ENCODE data around the gene ZMYND11. TPM values are rescaled to one million over a fixed set of nuclear protein-coding genes. Genes with fewer than 3 reads are reported as not detected.
A peak's percentile ranks its signal among the peaks of the same experiment; 100 is the strongest.

ZMYND11 gene
- polyA plus RNA-seq, 1 donor (not counting 4 experiments of a cell fraction or from before 2014, with no cell fraction given): 36.1 TPM

GRCh38 chr10:89248-89647 is 46.0 kb upstream of the ZMYND11 start:
- Histone ChIP-seq H3K27me3 (ENCODE audit: control insufficient read depth, extremely low read depth, insufficient read depth, low read length) (no peaks in the 10 kb centered on the region), H3K4me2 (ENCODE audit: control insufficient read depth, extremely low read depth, insufficient read depth, low read depth, low read length) (no peak overlapping the region), H3K9me3 (ENCODE audit: control insufficient read depth, low read depth, low read length) (no peaks in the 10 kb centered on the region), H3K9me1 (ENCODE audit: control insufficient read depth, extremely low read depth, insufficient read depth, low read length) (no peaks in the 10 kb centered on the region), H3K79me2 (ENCODE audit: control insufficient read depth, insufficient read depth, low read length) (no peaks in the 10 kb centered on the region), H2AFZ (ENCODE audit: control insufficient read depth, low read length) (no peak overlapping the region), H3K27ac (ENCODE audit: control insufficient read depth, insufficient read depth, low read length) (no peak overlapping the region), H3K4me3 (ENCODE audit: control insufficient read depth in 2 of 3, extremely low read depth in 1 of 3, insufficient read depth in 2 of 3, low read depth in 1 of 3, low read length in 3 of 3) (no peak overlapping the region), H3K9ac (ENCODE audit: control insufficient read depth, extremely low read depth, insufficient read depth, low read length) (no peak overlapping the region), H4K20me1 (ENCODE audit: control insufficient read depth, extremely low read depth, insufficient read depth, low read length) (no peaks in the 10 kb centered on the region), H3K4me1 (ENCODE audit: control insufficient read depth, extremely low read depth, insufficient read depth, low read length) (peaks cover 11% of the 10 kb centered on the region), H3K36me3 (ENCODE audit: control insufficient read depth in 2 of 2, extremely low read depth in 1 of 2, insufficient read depth in 2 of 2, low read length in 2 of 2) (no peaks in the 10 kb centered on the region)
- dilution Hi-C loops (cut with MboI; ENCODE audit: extremely low pct_ligation_motif_present, low sequenced_read_pairs): no loop called here
- DNase-seq (ENCODE audit: low read depth, low spot score) (no peak), FAIRE-seq (peak; percentile 13)
- no peak for TF ChIP-seq CTCF (optimal IDR thresholded peaks at IDR 0.05 in 1 of 3, IDR thresholded peaks at IDR 0.05 in 1 of 3, conservative IDR thresholded peaks at IDR 0.05 in 1 of 3; ENCODE audit: extremely low read depth in 1 of 3, insufficient read depth in 2 of 3, low read length in 3 of 3)

GRCh38 chr10:90161-90560 is 45.1 kb upstream of the ZMYND11 start:
- Histone ChIP-seq H3K36me3 (ENCODE audit: control insufficient read depth in 2 of 2, extremely low read depth in 1 of 2, insufficient read depth in 2 of 2, low read length in 2 of 2) (no peaks in the 10 kb centered on the region), H3K4me3 (ENCODE audit: control insufficient read depth in 2 of 3, extremely low read depth in 1 of 3, insufficient read depth in 2 of 3, low read depth in 1 of 3, low read length in 3 of 3) (no peak overlapping the region), H3K9me1 (ENCODE audit: control insufficient read depth, extremely low read depth, insufficient read depth, low read length) (no peaks in the 10 kb centered on the region), H3K9ac (ENCODE audit: control insufficient read depth, extremely low read depth, insufficient read depth, low read length) (no peak overlapping the region), H3K79me2 (ENCODE audit: control insufficient read depth, insufficient read depth, low read length) (no peaks in the 10 kb centered on the region), H3K4me1 (ENCODE audit: control insufficient read depth, extremely low read depth, insufficient read depth, low read length) (peaks cover 11% of the 10 kb centered on the region), H3K27ac (ENCODE audit: control insufficient read depth, insufficient read depth, low read length) (no peak overlapping the region), H3K9me3 (ENCODE audit: control insufficient read depth, low read depth, low read length) (no peaks in the 10 kb centered on the region), H4K20me1 (ENCODE audit: control insufficient read depth, extremely low read depth, insufficient read depth, low read length) (no peaks in the 10 kb centered on the region), H3K4me2 (ENCODE audit: control insufficient read depth, extremely low read depth, insufficient read depth, low read depth, low read length) (no peak overlapping the region), H3K27me3 (ENCODE audit: control insufficient read depth, extremely low read depth, insufficient read depth, low read length) (no peaks in the 10 kb centered on the region), H2AFZ (ENCODE audit: control insufficient read depth, low read length) (no peak overlapping the region)
- dilution Hi-C loops (cut with MboI; ENCODE audit: extremely low pct_ligation_motif_present, low sequenced_read_pairs): no loop called here
- no peak for FAIRE-seq
- TF ChIP-seq CTCF (optimal IDR thresholded peaks at IDR 0.05 in 1 of 3, IDR thresholded peaks at IDR 0.05 in 1 of 3, conservative IDR thresholded peaks at IDR 0.05 in 1 of 3; ENCODE audit: extremely low read depth in 1 of 3, insufficient read depth in 2 of 3, low read length in 3 of 3) (no peak), EZH2 (IDR thresholded peaks at IDR 0.05; ENCODE audit: low read length) (no peak)
- no peak for DNase-seq (ENCODE audit: low read depth, low spot score)

Data from keratinocyte (primary cell).